Osteocyte (in vitro differentiated cells): Measurements from ENCODE around the gene DGKK. TPM values are rescaled to one million over a fixed set of nuclear protein-coding genes. Genes with fewer than 3 reads are reported as not detected.

ENCODE experiments used
- DNase-seq: peaks from one replicate; pipeline ENCODE4 v3.0.0; 2021; ENCODE audit warnings: mixed read lengths; ENCODE audit not compliant: unreplicated experiment; ENCODE audit errors: extremely low spot score
- H3K27ac Mint-ChIP-seq: one replicate; pipeline ENCODE4 v1.8.0; 2021; ENCODE audit warnings: mild to moderate bottlenecking, mixed read lengths; ENCODE audit not compliant: unreplicated experiment
- H3K27me3 Mint-ChIP-seq: one replicate; pipeline ENCODE4 v1.8.0; 2021; ENCODE audit warnings: mixed read lengths; ENCODE audit not compliant: unreplicated experiment
- H3K36me3 Mint-ChIP-seq: one replicate; pipeline ENCODE4 v1.8.0; 2021; ENCODE audit warnings: mixed read lengths; ENCODE audit not compliant: unreplicated experiment
- H3K4me1 Mint-ChIP-seq: one replicate; pipeline ENCODE4 v1.8.0; 2021; ENCODE audit warnings: mixed read lengths; ENCODE audit not compliant: unreplicated experiment
- H3K4me3 Mint-ChIP-seq: one replicate; pipeline ENCODE4 v1.8.0; 2021; ENCODE audit warnings: mild to moderate bottlenecking, moderate library complexity, mixed read lengths; ENCODE audit not compliant: unreplicated experiment
- H3K9me3 Mint-ChIP-seq: one replicate; pipeline ENCODE4 v1.8.0; 2021; ENCODE audit warnings: mixed read lengths; ENCODE audit not compliant: unreplicated experiment
- total RNA-seq: library from RNA; stranded (reverse); gene quantifications from 2 replicates; pipeline ENCODE4 v1.2.1, GENCODE V29; 2021
- TF ChIP-seq, protein P1 (sequence below): fragments of 200-600 bp; sonication (generic); IDR thresholded peaks from 2 replicates; pipeline ENCODE4 v1.5.0; 2021; ENCODE audit warnings: antibody characterized with exemption, mild to moderate bottlenecking, moderate library complexity

Gene DGKK
- total RNA-seq, 1 donor from 2014 or later: not detected

DNA sequence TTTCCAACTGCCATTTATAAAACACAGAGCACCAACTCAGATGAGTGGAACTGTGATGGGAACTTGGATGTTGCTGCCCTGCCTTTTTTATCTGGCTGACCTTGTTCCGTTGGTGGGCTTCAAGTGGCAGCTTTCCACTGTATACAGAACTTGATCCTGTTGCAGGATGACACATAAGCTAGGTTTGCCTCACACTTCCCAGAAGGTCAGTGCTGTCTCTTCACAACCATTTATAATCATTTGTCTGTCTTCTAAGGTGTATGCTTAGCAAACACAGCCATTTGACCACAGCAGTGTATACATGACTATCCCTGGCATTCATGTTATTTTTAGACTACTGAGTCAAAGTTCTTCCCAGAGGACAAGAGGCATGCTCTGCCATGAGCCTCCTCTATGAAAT is 20.3 kb downstream of the DGKK start:
- H3K4me1 Mint-ChIP-seq: no peaks in the 10 kb centered on the region
- no peak overlapping the region for H3K4me3 Mint-ChIP-seq
- H3K36me3 Mint-ChIP-seq: no peaks in the 10 kb centered on the region
- TF ChIP-seq, protein P1, sequence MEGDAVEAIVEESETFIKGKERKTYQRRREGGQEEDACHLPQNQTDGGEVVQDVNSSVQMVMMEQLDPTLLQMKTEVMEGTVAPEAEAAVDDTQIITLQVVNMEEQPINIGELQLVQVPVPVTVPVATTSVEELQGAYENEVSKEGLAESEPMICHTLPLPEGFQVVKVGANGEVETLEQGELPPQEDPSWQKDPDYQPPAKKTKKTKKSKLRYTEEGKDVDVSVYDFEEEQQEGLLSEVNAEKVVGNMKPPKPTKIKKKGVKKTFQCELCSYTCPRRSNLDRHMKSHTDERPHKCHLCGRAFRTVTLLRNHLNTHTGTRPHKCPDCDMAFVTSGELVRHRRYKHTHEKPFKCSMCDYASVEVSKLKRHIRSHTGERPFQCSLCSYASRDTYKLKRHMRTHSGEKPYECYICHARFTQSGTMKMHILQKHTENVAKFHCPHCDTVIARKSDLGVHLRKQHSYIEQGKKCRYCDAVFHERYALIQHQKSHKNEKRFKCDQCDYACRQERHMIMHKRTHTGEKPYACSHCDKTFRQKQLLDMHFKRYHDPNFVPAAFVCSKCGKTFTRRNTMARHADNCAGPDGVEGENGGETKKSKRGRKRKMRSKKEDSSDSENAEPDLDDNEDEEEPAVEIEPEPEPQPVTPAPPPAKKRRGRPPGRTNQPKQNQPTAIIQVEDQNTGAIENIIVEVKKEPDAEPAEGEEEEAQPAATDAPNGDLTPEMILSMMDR: no peak
- H3K27ac Mint-ChIP-seq: no peak overlapping the region
- H3K9me3 Mint-ChIP-seq: peaks cover 5% of the 10 kb centered on the region
- DNase-seq: no peak
- H3K27me3 Mint-ChIP-seq: no peaks in the 10 kb centered on the region

DNA sequence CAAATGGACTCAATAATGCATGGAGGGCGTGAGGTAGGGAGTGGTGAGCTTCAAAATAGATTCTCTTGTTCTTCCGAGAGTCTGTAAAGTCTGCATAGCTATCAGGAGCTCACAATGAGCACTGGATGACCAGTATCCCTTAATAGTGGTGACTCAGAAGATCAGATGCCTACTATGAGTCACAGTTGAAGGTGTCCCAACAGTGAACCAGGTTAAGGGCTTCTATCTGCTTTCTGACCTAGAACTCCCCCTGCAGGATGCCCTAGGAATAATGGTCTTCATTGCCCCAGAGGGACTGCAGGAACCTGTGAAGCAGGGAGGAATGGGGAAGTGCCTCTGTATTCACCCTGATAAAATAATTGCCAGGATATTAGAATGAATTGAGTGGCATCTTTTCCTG is 22.1 kb downstream of the DGKK start:
- no peak overlapping the region for H3K4me3 Mint-ChIP-seq
- TF ChIP-seq, protein P1: no peak
- H3K9me3 Mint-ChIP-seq: peaks cover 8% of the 10 kb centered on the region
- H3K4me1 Mint-ChIP-seq: no peaks in the 10 kb centered on the region
- no peak overlapping the region for H3K27ac Mint-ChIP-seq
- DNase-seq: no peak
- H3K27me3 Mint-ChIP-seq: no peaks in the 10 kb centered on the region
- no peaks in the 10 kb centered on the region for H3K36me3 Mint-ChIP-seq

DNA sequence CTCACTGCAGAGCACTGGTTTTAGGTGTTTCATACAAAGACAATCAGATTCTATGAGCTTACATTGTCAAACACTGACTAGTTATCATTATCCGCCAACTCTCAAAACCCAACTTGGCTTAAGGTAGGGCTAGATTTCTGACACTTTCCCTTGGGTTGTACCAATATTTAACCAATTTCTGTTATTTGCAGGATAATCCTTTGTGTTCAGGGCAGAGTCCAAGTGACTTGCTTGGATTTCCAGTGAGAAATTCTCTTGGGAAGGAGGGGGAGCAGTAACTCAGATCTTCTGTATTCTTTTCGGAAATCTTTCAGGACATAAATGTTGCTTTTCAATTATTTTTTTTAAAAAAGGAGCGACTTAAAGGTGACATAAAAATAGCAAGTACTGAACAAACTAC is 23.1 kb downstream of the DGKK start:
- H3K36me3 Mint-ChIP-seq: no peaks in the 10 kb centered on the region
- H3K4me3 Mint-ChIP-seq: no peak overlapping the region
- H3K9me3 Mint-ChIP-seq: peaks cover 8% of the 10 kb centered on the region
- no peaks in the 10 kb centered on the region for H3K27me3 Mint-ChIP-seq
- TF ChIP-seq, protein P1: no peak
- no peak overlapping the region for H3K27ac Mint-ChIP-seq
- no peak for DNase-seq
- no peaks in the 10 kb centered on the region for H3K4me1 Mint-ChIP-seq

DNA sequence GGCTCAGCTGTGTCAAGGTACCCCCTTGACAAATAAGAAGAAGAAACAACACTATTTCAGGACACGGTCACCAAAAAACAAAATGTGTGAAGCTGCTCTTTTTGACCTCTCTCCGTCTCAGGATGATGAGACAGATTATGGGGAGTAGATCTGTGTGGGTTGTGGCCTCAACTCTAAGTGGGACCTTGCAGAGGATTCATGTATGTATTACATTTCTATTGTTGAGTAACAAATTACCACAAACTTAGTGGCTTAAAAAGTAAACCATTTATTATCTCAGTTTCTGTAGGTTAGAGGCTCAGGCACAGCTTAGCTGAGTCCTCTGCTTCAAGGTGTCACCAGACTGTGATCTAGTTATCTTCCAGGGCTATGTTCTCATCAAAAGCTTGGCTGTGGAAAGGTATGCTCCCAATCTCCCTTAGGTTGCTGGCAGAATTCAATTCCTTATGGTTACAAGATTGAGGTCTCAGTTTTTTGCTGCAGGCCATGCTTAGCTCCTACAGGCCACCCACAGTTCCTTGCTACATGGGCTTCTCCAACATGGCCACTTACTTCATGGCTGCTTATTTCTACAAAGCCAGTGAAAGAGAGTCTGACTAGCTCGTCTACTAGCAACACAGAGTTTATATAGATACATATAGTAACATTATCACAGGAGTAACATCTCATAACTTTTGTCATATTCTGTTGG is 28.1 kb downstream of the DGKK start:
- H3K36me3 Mint-ChIP-seq: no peaks in the 10 kb centered on the region
- H3K4me3 Mint-ChIP-seq: no peak overlapping the region
- no peak overlapping the region for H3K27ac Mint-ChIP-seq
- H3K4me1 Mint-ChIP-seq: no peaks in the 10 kb centered on the region
- H3K27me3 Mint-ChIP-seq: no peaks in the 10 kb centered on the region
- TF ChIP-seq, protein P1: no peak
- no peak for DNase-seq
- H3K9me3 Mint-ChIP-seq: peaks cover 4% of the 10 kb centered on the region

DNA sequence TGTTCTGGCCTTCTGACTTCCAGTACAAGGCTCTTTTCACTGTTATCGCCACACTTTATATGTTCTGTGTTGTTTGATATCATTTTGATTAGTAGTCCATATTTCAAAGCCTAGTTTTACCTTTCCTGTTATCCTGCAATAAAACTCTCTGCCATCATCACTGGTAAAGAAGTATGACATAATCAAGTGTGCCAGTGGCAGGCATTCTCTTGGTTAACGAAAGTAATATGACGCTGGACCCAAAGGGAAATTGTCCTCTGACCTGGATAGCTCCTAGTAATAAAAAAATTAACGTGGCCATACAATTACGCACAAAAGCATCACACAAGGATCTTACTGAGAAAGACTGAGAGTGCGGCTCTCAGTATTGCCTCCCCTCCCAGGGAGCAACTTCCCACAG is 33.8 kb downstream of the DGKK start:
- Mint-ChIP-seq H3K4me3 (no peak overlapping the region), H3K9me3 (no peaks in the 10 kb centered on the region), H3K36me3 (no peaks in the 10 kb centered on the region), H3K4me1 (no peaks in the 10 kb centered on the region), H3K27ac (no peak overlapping the region), H3K27me3 (no peaks in the 10 kb centered on the region)
- no peak for DNase-seq
- TF ChIP-seq, protein P1: no peak
